GM12878 (cell line): ENCODE data around the gene SNCB. TPM values are rescaled to one million over a fixed set of nuclear protein-coding genes. Genes with fewer than 3 reads are reported as not detected.

Experiments
- CBFB ChIP-seq: IDR thresholded peaks from 2 replicates; pipeline ENCODE4 v1.6.1; 2016; ENCODE audit warnings: antibody characterized with exemption, low read depth
- CUX1 ChIP-seq: IDR thresholded peaks from 2 replicates; pipeline ENCODE4 v1.6.1; 2012; ENCODE audit warnings: improper control_type of control experiment, low read depth, low read length; ENCODE audit not compliant: insufficient replicate concordance
- KDM1A ChIP-seq: fragments of 200-600 bp; sonication (generic); IDR thresholded peaks from 2 replicates; pipeline ENCODE4 v1.6.1; 2016; ENCODE audit warnings: borderline replicate concordance
- MEF2B ChIP-seq: fragments of 450-650 bp; IDR thresholded peaks from 2 replicates; pipeline ENCODE4 v1.6.1; 2018; ENCODE audit warnings: mild to moderate bottlenecking, moderate library complexity; ENCODE audit not compliant: partially characterized antibody, poor library complexity, severe bottlenecking
- SIX5 ChIP-seq: IDR thresholded peaks from 2 replicates; pipeline ENCODE4 v1.6.1; 2011; ENCODE audit warnings: mild to moderate bottlenecking, low read depth, low read length, moderate library complexity; ENCODE audit not compliant: severe bottlenecking
- STAT3 ChIP-seq: IDR thresholded peaks from 2 replicates; pipeline ENCODE4 v1.6.1; 2011; ENCODE audit warnings: low read depth, low read length, improper control_type of control experiment
- polyA plus RNA-seq, 11 experiments: library from polyadenylated mRNA; depleted of rRNA in 4 of 11; unstranded in 6 of 11; stranded (reverse) in 5 of 11; fragments of >200 nt; fragmentation: Nextera tagmentation in 4 of 11; fragmentation: Illumina TruSeq in 1 of 11; extraction: Ambion mirVana in 4 of 11; extraction: Trizol in 1 of 11; gene quantifications; 1 replicate in 1 of 11; 2 replicates in 10 of 11; pipeline versions ENCODE4 v1.2.1 to v1.2.3, GENCODE V29; 2011 to 2016; ENCODE audit warnings: inconsistent platforms in 2 of 11, missing spikeins in 2 of 11, low read depth in 1 of 11
- total RNA-seq, 4 experiments: library from RNA; depleted of rRNA in 3 of 4; stranded (reverse); fragments of >200 nt in 3 of 4; fragmentation: Illumina TruSeq in 1 of 4; extraction: Trizol in 1 of 4; gene quantifications; 2 replicates each; pipeline versions ENCODE4 v1.2.1 to v1.2.3, GENCODE V29; 2013 to 2021
- TF ChIP-seq, protein P1 (sequence below): fragments of 450-650 bp; IDR thresholded peaks from 2 replicates; pipeline ENCODE4 v1.6.1; 2016; ENCODE audit warnings: mild to moderate bottlenecking
- TF ChIP-seq, protein P2 (sequence below): IDR thresholded peaks from 2 replicates; pipeline ENCODE4 v1.6.1; 2011; ENCODE audit warnings: borderline replicate concordance, low read depth, mild to moderate bottlenecking, moderate library complexity, mixed read lengths, low read length; ENCODE audit not compliant: insufficient read depth; ENCODE audit errors: extremely low read length

SNCB gene
- total and polyA plus RNA-seq, 10 of the 15 experiments (the other 5 are each of a cell fraction or from before 2014, with no cell fraction given): 0.75 TPM; not detected in 9

DNA sequence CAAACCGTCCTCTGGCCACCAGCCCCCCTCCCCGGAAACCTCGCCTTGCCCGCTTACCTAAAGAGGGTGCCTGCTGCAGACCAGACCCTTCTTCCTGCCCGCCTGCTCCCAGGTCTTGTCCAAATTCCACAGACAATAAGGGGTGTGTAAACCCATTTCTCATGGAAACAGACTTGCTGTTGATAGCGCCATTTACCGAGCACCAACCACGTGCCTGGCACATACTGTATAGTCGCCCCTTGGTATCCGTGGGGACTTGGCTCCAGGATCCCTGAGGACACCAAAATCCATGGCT is 56.1 kb downstream of the SNCB start (continued):
- TF ChIP-seq, protein P1, sequence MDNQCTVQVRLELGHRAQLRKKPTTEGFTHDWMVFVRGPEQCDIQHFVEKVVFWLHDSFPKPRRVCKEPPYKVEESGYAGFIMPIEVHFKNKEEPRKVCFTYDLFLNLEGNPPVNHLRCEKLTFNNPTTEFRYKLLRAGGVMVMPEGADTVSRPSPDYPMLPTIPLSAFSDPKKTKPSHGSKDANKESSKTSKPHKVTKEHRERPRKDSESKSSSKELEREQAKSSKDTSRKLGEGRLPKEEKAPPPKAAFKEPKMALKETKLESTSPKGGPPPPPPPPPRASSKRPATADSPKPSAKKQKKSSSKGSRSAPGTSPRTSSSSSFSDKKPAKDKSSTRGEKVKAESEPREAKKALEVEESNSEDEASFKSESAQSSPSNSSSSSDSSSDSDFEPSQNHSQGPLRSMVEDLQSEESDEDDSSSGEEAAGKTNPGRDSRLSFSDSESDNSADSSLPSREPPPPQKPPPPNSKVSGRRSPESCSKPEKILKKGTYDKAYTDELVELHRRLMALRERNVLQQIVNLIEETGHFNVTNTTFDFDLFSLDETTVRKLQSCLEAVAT: no peak
- TF ChIP-seq SIX5: no peak
- TF ChIP-seq CBFB: no peak
- TF ChIP-seq CUX1: no peak
- TF ChIP-seq KDM1A: no peak
- TF ChIP-seq MEF2B: no peak
- TF ChIP-seq STAT3: no peak
- TF ChIP-seq, protein P2, sequence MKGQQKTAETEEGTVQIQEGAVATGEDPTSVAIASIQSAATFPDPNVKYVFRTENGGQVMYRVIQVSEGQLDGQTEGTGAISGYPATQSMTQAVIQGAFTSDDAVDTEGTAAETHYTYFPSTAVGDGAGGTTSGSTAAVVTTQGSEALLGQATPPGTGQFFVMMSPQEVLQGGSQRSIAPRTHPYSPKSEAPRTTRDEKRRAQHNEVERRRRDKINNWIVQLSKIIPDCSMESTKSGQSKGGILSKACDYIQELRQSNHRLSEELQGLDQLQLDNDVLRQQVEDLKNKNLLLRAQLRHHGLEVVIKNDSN: no peak
- TF ChIP-seq, all 136 proteins: peak for 0
